ENCODE results near the gene NEURL4.
A peak's percentile ranks its signal among the peaks of the same experiment; 100 is the strongest.

The NEURL4 gene

GRCh38 chr17:7323731-7324437, 5.3 kb downstream of the NEURL4 start:
- DNase-seq (ENCODE audit: low read depth in 2 of 2) = peak in 1 of 2 donors; percentile 56

- DNase-seq (ENCODE audit: low read depth in 2 of 2) = no peak
These were observed 6.5 kb downstream of the NEURL4 start for GRCh38 chr17:7322520-7323194.

GRCh38 chr17:7321466-7321865, 7.7 kb downstream of the NEURL4 start:
- DNase-seq (ENCODE audit: low read depth in 2 of 2) = no peak

GRCh38 chr17:7318121-7318860, 10.8 kb downstream of the NEURL4 start:
- DNase-seq (ENCODE audit: low read depth in 2 of 2) = no peak

- DNase-seq (ENCODE audit: low read depth in 2 of 2) = no peak
These were observed 11.9 kb downstream of the NEURL4 start for GRCh38 chr17:7317161-7317803.

GRCh38 chr17:7315570-7316235, 13.4 kb downstream of the NEURL4 start:
- no peak for DNase-seq (ENCODE audit: low read depth in 2 of 2)

- peak; percentile 80 to 82 for DNase-seq (ENCODE audit: low read depth in 2 of 2)
These were observed 14.2 kb downstream of the NEURL4 start, which contains the start of gene GPS2 for GRCh38 chr17:7314719-7315569. Gene GPS2, minus strand, starts transcription at chr17:7315360. Its CDS starts 308 bp downstream, at chr17:7315052.

GRCh38 chr17:7313890-7314718, 15.0 kb downstream of the NEURL4 start:
- no peak for DNase-seq (ENCODE audit: low read depth in 2 of 2)

GRCh38 chr17:7313088-7313889, 15.8 kb downstream of the NEURL4 start:
- DNase-seq (ENCODE audit: low read depth in 2 of 2) = no peak

- no peak for DNase-seq (ENCODE audit: low read depth in 2 of 2)
These were observed 16.6 kb downstream of the NEURL4 start for GRCh38 chr17:7312432-7313087.

- no peak for DNase-seq (ENCODE audit: low read depth in 2 of 2)
These were observed 17.9 kb downstream of the NEURL4 start for GRCh38 chr17:7311110-7311705.

GRCh38 chr17:7309628-7310027, 19.5 kb downstream of the NEURL4 start:
- no peak for DNase-seq (ENCODE audit: low read depth in 2 of 2)

- peak; percentile 65 to 67 for DNase-seq (ENCODE audit: low read depth in 2 of 2)
These were observed 20.3 kb downstream of the NEURL4 start for GRCh38 chr17:7308625-7309433.

GRCh38 chr17:7307686-7308624, 21.2 kb downstream of the NEURL4 start:
- no peak for DNase-seq (ENCODE audit: low read depth in 2 of 2)

- peak; percentile 100 for DNase-seq (ENCODE audit: low read depth in 2 of 2)
These were observed 22.0 kb downstream of the NEURL4 start, which contains the start of gene EIF5A for GRCh38 chr17:7306911-7307685. Gene EIF5A, plus strand, starts transcription at chr17:7307628. Its CDS starts 2,008 bp downstream, at chr17:7309636.
